K562 (cell line): Measurements from ENCODE around the gene GRHPR. TPM values are rescaled to one million over a fixed set of nuclear protein-coding genes. Genes with fewer than 3 reads are reported as not detected.
A peak's percentile ranks its signal among the peaks of the same experiment; 100 is the strongest.

Experiments used
- ATAC-seq: fragments of 200-7000 bp; cut with Tn5 transposase; 3 replicates; pipeline ENCODE4 v1.9.1; 2020; ENCODE audit warnings: moderate library complexity
- BruUV-seq: library from RNA; stranded (reverse); fragments of 400-500 nt; replicated peaks from 2 replicates; lab custom pipeline; 2021; lab: Mats Ljungman, UMichigan
- CTCF ChIA-PET: fragments of 300-600 bp; formaldehyde crosslinking; extraction: SDS; loops from one replicate; lab custom pipeline; 2021; ENCODE audit warnings: low intra/inter-chr PET ratio; lab: Yijun Ruan, JAX
- POLR2A ChIA-PET: fragments of 300-600, 350-650 bp; sonication (Branson Sonifier 250); formaldehyde crosslinking; extraction: SDS; loops from one replicate; lab custom pipeline; 2021; ENCODE audit warnings: antibody characterized with exemption, inconsistent platforms; lab: Yijun Ruan, JAX
- DNase-seq, 4 experiments: peaks; one replicate each; pipeline versions ENCODE4 v3.0.0 to v3.0.0-alpha.2; 2011 to 2018; ENCODE audit warnings: low spot score in 3 of 4, mixed read lengths in 3 of 4; ENCODE audit errors: extremely low read depth in 1 of 4
- FAIRE-seq: peaks from 2 replicates; lab custom pipeline; 2011; peaks lifted over from hg19 to GRCh38; lab: Jason Lieb, UNC
- H2AFZ ChIP-seq: 2 replicates; pipeline ENCODE4 v1.6.0; 2011; ENCODE audit warnings: low read depth, low read length, control low read depth, inconsistent platforms
- H3K27ac ChIP-seq: fragments of 200-600 bp; 3 replicates; pipeline ENCODE4 v1.8.0; 2011; ENCODE audit warnings: low read depth, mild to moderate bottlenecking, control low read depth, inconsistent platforms, low read length, moderate library complexity, mixed read lengths; ENCODE audit errors: extremely low read depth
- H3K27me3 ChIP-seq, 2 experiments: fragments of 300-600 bp in 1 of 2; 2 replicates in 1 of 2; 3 replicates in 1 of 2; pipeline versions ENCODE4 v1.6.0 to v1.8.0; 2011; ENCODE audit warnings: inconsistent platforms in 2 of 2, low read length in 2 of 2, mild to moderate bottlenecking in 1 of 2, mixed read lengths in 1 of 2, moderate library complexity in 1 of 2; ENCODE audit not compliant: control insufficient read depth in 2 of 2, insufficient read depth in 2 of 2
- H3K36me3 ChIP-seq: fragments of 300-600 bp; 3 replicates; pipeline ENCODE4 v1.8.0; 2011; ENCODE audit warnings: mild to moderate bottlenecking, low read length, inconsistent platforms; ENCODE audit not compliant: control insufficient read depth, insufficient read depth
- H3K4me1 ChIP-seq, 2 experiments: fragments of 200-600 bp in 1 of 2; replicated peaks in 1 of 2; 2 replicates in 1 of 2; 3 replicates in 1 of 2; pipeline versions ENCODE4 v1.5.1 to v1.8.0; 2011; ENCODE audit warnings: inconsistent platforms in 2 of 2, low read length in 2 of 2, mild to moderate bottlenecking in 1 of 2, mixed read lengths in 1 of 2, moderate library complexity in 1 of 2; ENCODE audit not compliant: control insufficient read depth in 2 of 2, insufficient read depth in 2 of 2
- H3K4me2 ChIP-seq: 2 replicates; pipeline ENCODE4 v1.6.1; 2011; ENCODE audit warnings: low read length, control low read depth, inconsistent platforms, mixed read lengths; ENCODE audit not compliant: insufficient read depth
- H3K4me3 ChIP-seq: fragments of 200-600 bp; sonication (generic), shearing (Covaris generic); 2 replicates; pipeline ENCODE4 v1.5.1; 2016; ENCODE audit warnings: control low read depth, inconsistent platforms
- H3K79me2 ChIP-seq: fragments of 200-600 bp; 3 replicates; pipeline ENCODE4 v1.8.0; 2011; ENCODE audit warnings: low read length, inconsistent platforms; ENCODE audit not compliant: control insufficient read depth, insufficient read depth
- H3K9ac ChIP-seq, 2 experiments: 2 replicates each; pipeline versions ENCODE4 v1.6.0 to v1.6.1; 2011; ENCODE audit warnings: low read depth in 2 of 2, low read length in 2 of 2, control low read depth in 1 of 2, inconsistent platforms in 1 of 2, mild to moderate bottlenecking in 1 of 2, mixed read lengths in 1 of 2; ENCODE audit not compliant: insufficient read depth in 1 of 2
- H3K9me1 ChIP-seq: one replicate; pipeline ENCODE4 v1.6.0; 2011; ENCODE audit warnings: inconsistent platforms, mild to moderate bottlenecking, low read length, moderate library complexity; ENCODE audit not compliant: control insufficient read depth, insufficient read depth
- H3K9me3 ChIP-seq: replicated peaks from 2 replicates; pipeline ENCODE4 v1.5.1; 2011; ENCODE audit warnings: low read depth, low read length, inconsistent platforms; ENCODE audit not compliant: control insufficient read depth, insufficient read depth
- H4K20me1 ChIP-seq: replicated peaks from 2 replicates; pipeline ENCODE4 v1.6.1; 2011; ENCODE audit warnings: low read length, inconsistent platforms, mixed read lengths; ENCODE audit not compliant: control insufficient read depth, insufficient read depth
- CHCHD3 ChIP-seq: fragments of 250-450 bp; sonication (Bioruptor Pico); IDR thresholded peaks from 2 replicates; pipeline ENCODE4 v2.1.2; 2022; ENCODE audit warnings: mild to moderate bottlenecking
- NR1H2 ChIP-seq: sonication (generic); formaldehyde crosslinking; IDR thresholded peaks from 2 replicates; pipeline ENCODE4 v1.4.0; 2020; ENCODE audit warnings: mild to moderate bottlenecking, missing genetic modification reagents
- NR2C1 ChIP-seq, 2 experiments: fragments of 450-650 bp; IDR thresholded peaks; 2 replicates each; pipeline ENCODE4 v1.6.1; 2017; ENCODE audit warnings: mild to moderate bottlenecking in 2 of 2, antibody characterized with exemption in 1 of 2, inconsistent platforms in 1 of 2, missing compliant biosample characterization in 1 of 2, missing genetic modification characterization in 1 of 2
- NR4A1 ChIP-seq, 2 experiments: fragments of 250-450 bp in 1 of 2; fragments of 450-650 bp in 1 of 2; sonication (Bioruptor Pico) in 1 of 2; IDR thresholded peaks; 2 replicates each; pipeline versions ENCODE4 v1.4.0 to v1.6.1; 2016 to 2020; ENCODE audit warnings: mild to moderate bottlenecking in 2 of 2, missing compliant biosample characterization in 1 of 2, missing genetic modification characterization in 1 of 2, moderate library complexity in 1 of 2
- SMC3 ChIP-seq: conservative IDR thresholded peaks from 2 replicates; pipeline ENCODE4 v1.6.1; 2011; ENCODE audit warnings: low read depth, low read length, improper control_type of control experiment; ENCODE audit not compliant: insufficient read depth
- ZC3H11A ChIP-seq: IDR thresholded peaks from 2 replicates; pipeline ENCODE4 v1.6.1; 2012; ENCODE audit warnings: low read depth, low read length, improper control_type of control experiment
- ZNF12 ChIP-seq: sonication (generic); formaldehyde crosslinking; IDR thresholded peaks from 2 replicates; pipeline ENCODE4 v1.4.0; 2020; ENCODE audit warnings: mild to moderate bottlenecking, missing genetic modification reagents
- WGBS: fragments of 100-300 bp; shearing (Covaris generic); methylation state at CpG from one replicate; pipeline ENCODE4 v1.1.6; 2016; ENCODE audit warnings: low coverage, mixed read lengths; ENCODE audit not compliant: insufficient coverage; ENCODE audit errors: missing lambda C conversion rate; 5-methylcytosine and 5-hydroxymethylcytosine counted together
- in situ Hi-C: fragments of 300-500 bp; cut with MboI; formaldehyde crosslinking; loops from 4 replicates; pipeline ENCODE4 v1.15.0; 2018; ENCODE audit warnings: inconsistent platforms, mixed read lengths
- intact Hi-C: fragments of 100-400 bp; cut with micrococcal nuclease; formaldehyde crosslinking; loops from 2 replicates; pipeline ENCODE4 v1.14.2; 2022
- polyA plus RNA-seq, 8 experiments: library from polyadenylated mRNA; depleted of rRNA in 4 of 8; stranded (reverse) in 5 of 8; unstranded in 3 of 8; fragments of >200 nt; fragmentation: Nextera tagmentation in 2 of 8; fragmentation: Illumina TruSeq in 1 of 8; extraction: Ambion mirVana in 2 of 8; extraction: Trizol in 1 of 8; gene quantifications; 2 replicates each; pipeline versions ENCODE4 v1.2.1 to v1.2.3, GENCODE V29; 2011 to 2014; ENCODE audit warnings: inconsistent platforms in 1 of 8, missing spikeins in 1 of 8
- total RNA-seq, 7 experiments: library from RNA; depleted of rRNA in 6 of 7; stranded (reverse); fragments of >200 nt in 6 of 7; fragmentation: Illumina TruSeq in 2 of 7; extraction: Trizol in 2 of 7; gene quantifications; 2 replicates each; pipeline versions ENCODE4 v1.2.1 to v1.2.3, GENCODE V29; 2011 to 2021; ENCODE audit warnings: low replicate concordance in 1 of 7
- TF ChIP-seq, protein P1 (sequence below): fragments of 450-650 bp; conservative IDR thresholded peaks from 2 replicates; pipeline ENCODE4 v1.6.1; 2016; ENCODE audit warnings: missing genetic modification characterization, low read depth, mild to moderate bottlenecking, missing compliant biosample characterization, moderate library complexity
- TF ChIP-seq, protein P2 (sequence below): fragments of 250-450 bp; sonication (Bioruptor Pico); IDR thresholded peaks from 2 replicates; pipeline ENCODE4 v1.8.0; 2022; ENCODE audit warnings: inconsistent platforms
- TF ChIP-seq, protein P3 (sequence below): sonication (generic); formaldehyde crosslinking; IDR thresholded peaks from 2 replicates; pipeline ENCODE4 v1.8.0; 2022; ENCODE audit warnings: mild to moderate bottlenecking, missing genetic modification reagents
- TF ChIP-seq, protein P4 (sequence below): sonication (generic); formaldehyde crosslinking; IDR thresholded peaks from 2 replicates; pipeline ENCODE4 v1.5.0; 2020; ENCODE audit warnings: missing genetic modification reagents

Gene GRHPR
- total and polyA plus RNA-seq, 9 of the 15 experiments (the other 6 are each of a cell fraction or from before 2014, with no cell fraction given), result 38.9 to 144 (median 120) TPM

DNA sequence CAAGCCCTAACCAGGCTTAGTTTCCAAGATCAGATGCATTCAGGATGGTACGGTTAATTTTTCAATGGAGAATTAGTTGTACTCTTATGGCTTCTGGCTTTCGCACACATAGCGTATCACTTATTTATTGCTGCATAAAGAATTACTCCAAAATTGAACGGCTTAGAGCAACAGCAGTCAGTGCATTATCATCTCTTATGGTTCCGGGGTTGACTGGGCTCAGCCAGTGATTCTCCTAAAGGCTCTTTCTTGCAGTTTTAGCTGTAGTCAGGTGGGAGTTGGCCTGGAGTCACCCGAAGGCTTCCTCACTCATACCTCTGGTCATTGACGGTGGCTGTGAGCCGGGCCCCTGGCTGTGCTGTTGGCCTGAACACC, 595 bp upstream of the GRHPR start:
- no peaks in the 10 kb centered on the region for H3K9me3 ChIP-seq
- H3K79me2 ChIP-seq, result peaks cover 39% of the 10 kb centered on the region
- H3K9ac ChIP-seq, result peak overlapping the region; percentile 88 to 97
- peak overlapping the region; percentile 97 for H2AFZ ChIP-seq
- in situ Hi-C loops, result no loop called here
- H3K27me3 ChIP-seq, result no peaks in the 10 kb centered on the region
- peaks cover 34% of the 10 kb centered on the region for H3K36me3 ChIP-seq
- H3K27ac ChIP-seq, result peak overlapping the region; percentile 94
- BruUV-seq, result TSS peak; percentile 84
- 38% methylated on average over 8 of the region's 8 CpGs for WGBS
- CTCF ChIA-PET, result no interaction called here
- TF ChIP-seq, protein P1, sequence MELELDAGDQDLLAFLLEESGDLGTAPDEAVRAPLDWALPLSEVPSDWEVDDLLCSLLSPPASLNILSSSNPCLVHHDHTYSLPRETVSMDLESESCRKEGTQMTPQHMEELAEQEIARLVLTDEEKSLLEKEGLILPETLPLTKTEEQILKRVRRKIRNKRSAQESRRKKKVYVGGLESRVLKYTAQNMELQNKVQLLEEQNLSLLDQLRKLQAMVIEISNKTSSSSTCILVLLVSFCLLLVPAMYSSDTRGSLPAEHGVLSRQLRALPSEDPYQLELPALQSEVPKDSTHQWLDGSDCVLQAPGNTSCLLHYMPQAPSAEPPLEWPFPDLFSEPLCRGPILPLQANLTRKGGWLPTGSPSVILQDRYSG, result peak; percentile 69; the same call in 1 of the 2 replicates
- TF ChIP-seq SMC3 (0 out of 2 replicates have a peak, but pooled peaks have one; percentile 22), ZC3H11A (no peak), NR2C1 (IDR thresholded peaks at IDR 0.05) (peak; percentile 33; the same call in 1 of the 2 replicates), NR2C1 (tag; IDR thresholded peaks at IDR 0.05) (no peak), NR1H2 (CRISPR knock-in tag) (0 out of 2 replicates have a peak, but pooled peaks have one; percentile 5), NR4A1 (CRISPR knock-in tag; IDR thresholded peaks at IDR 0.05) (no peak), NR4A1 (tag; IDR thresholded peaks at IDR 0.05) (peak; percentile 29; the same call in 1 of the 2 replicates), ZNF12 (CRISPR knock-in tag) (peak; percentile 13; the same call in 1 of the 2 replicates), CHCHD3 (no peak)
- TF ChIP-seq, protein P2, sequence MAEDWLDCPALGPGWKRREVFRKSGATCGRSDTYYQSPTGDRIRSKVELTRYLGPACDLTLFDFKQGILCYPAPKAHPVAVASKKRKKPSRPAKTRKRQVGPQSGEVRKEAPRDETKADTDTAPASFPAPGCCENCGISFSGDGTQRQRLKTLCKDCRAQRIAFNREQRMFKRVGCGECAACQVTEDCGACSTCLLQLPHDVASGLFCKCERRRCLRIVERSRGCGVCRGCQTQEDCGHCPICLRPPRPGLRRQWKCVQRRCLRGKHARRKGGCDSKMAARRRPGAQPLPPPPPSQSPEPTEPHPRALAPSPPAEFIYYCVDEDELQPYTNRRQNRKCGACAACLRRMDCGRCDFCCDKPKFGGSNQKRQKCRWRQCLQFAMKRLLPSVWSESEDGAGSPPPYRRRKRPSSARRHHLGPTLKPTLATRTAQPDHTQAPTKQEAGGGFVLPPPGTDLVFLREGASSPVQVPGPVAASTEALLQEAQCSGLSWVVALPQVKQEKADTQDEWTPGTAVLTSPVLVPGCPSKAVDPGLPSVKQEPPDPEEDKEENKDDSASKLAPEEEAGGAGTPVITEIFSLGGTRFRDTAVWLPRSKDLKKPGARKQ (CRISPR knock-in tag), result 0 out of 2 replicates have a peak, but pooled peaks have one; percentile 58
- TF ChIP-seq, protein P3, sequence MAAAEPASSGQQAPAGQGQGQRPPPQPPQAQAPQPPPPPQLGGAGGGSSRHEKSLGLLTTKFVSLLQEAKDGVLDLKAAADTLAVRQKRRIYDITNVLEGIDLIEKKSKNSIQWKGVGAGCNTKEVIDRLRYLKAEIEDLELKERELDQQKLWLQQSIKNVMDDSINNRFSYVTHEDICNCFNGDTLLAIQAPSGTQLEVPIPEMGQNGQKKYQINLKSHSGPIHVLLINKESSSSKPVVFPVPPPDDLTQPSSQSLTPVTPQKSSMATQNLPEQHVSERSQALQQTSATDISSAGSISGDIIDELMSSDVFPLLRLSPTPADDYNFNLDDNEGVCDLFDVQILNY (CRISPR knock-in tag), result no peak
- TF ChIP-seq, protein P4, sequence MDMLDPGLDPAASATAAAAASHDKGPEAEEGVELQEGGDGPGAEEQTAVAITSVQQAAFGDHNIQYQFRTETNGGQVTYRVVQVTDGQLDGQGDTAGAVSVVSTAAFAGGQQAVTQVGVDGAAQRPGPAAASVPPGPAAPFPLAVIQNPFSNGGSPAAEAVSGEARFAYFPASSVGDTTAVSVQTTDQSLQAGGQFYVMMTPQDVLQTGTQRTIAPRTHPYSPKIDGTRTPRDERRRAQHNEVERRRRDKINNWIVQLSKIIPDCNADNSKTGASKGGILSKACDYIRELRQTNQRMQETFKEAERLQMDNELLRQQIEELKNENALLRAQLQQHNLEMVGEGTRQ (CRISPR knock-in tag), result peak; percentile 88; the same call in 1 of the 2 replicates
- TF ChIP-seq, all 486 proteins: peak for 8
- FAIRE-seq, result no peak
- H4K20me1 ChIP-seq, result no peaks in the 10 kb centered on the region
- H3K9me1 ChIP-seq, result no peaks in the 10 kb centered on the region
- no peak for ATAC-seq
- peak in 2 of 4 experiments; percentile 69 to 83 for DNase-seq
- peaks cover 15 to 33% of the 10 kb centered on the region in 2 experiments for H3K4me1 ChIP-seq
- H3K4me2 ChIP-seq, result peak overlapping the region; percentile 91
- H3K4me3 ChIP-seq, result peak overlapping the region; percentile 90
- POLR2A ChIA-PET, result interaction anchor here (0.5 to 1.5 kb wide), 9 partner anchors 8 to 342 kb away, joined by 3 to 6 read pairs (median 4); no protein-coding TSS in a partner anchor
- intact Hi-C loops, result no loop called here
